Calu3 (cell line): ENCODE measurements around the gene NEO1. TPM values are rescaled to one million over a fixed set of nuclear protein-coding genes. Genes with fewer than 3 reads are reported as not detected.
A peak's percentile ranks its signal among the peaks of the same experiment; 100 is the strongest.

Experiments
- BruUV-seq: library from RNA; stranded (reverse); fragments of 400-500 nt; replicated peaks from 2 replicates; lab custom pipeline; 2021; lab: Mats Ljungman, UMichigan
- CTCF ChIA-PET: fragments of 300-600 bp; sonication (Branson Sonifier 250); formaldehyde crosslinking; loops from one replicate; lab custom pipeline; 2022; ENCODE audit warnings: antibody characterized with exemption; lab: Charles Lee
- DNase-seq: peaks from one replicate; pipeline ENCODE4 v3.0.0; 2022
- H3K27ac Mint-ChIP-seq: one replicate; pipeline ENCODE4 v1.8.0; 2022; ENCODE audit warnings: mixed read lengths; ENCODE audit not compliant: unreplicated experiment
- H3K27me3 Mint-ChIP-seq: one replicate; pipeline ENCODE4 v1.8.0; 2022; ENCODE audit warnings: mixed read lengths; ENCODE audit not compliant: unreplicated experiment
- H3K36me3 Mint-ChIP-seq: one replicate; pipeline ENCODE4 v1.8.0; 2022; ENCODE audit warnings: mild to moderate bottlenecking, moderate library complexity, mixed read lengths; ENCODE audit not compliant: insufficient read depth, unreplicated experiment
- H3K4me1 Mint-ChIP-seq: one replicate; pipeline ENCODE4 v1.8.0; 2022; ENCODE audit warnings: mild to moderate bottlenecking, low read depth, mixed read lengths; ENCODE audit not compliant: unreplicated experiment
- H3K4me3 Mint-ChIP-seq: one replicate; pipeline ENCODE4 v1.8.0; 2022; ENCODE audit warnings: mild to moderate bottlenecking, low read depth, moderate library complexity, mixed read lengths; ENCODE audit not compliant: unreplicated experiment
- H3K9me3 Mint-ChIP-seq: one replicate; pipeline ENCODE4 v1.8.0; 2022; ENCODE audit warnings: low read depth, mixed read lengths; ENCODE audit not compliant: unreplicated experiment
- CTCF ChIP-seq: fragments of 200-600 bp; IDR thresholded peaks from one replicate; pipeline ENCODE4 v1.8.0; 2022; ENCODE audit warnings: antibody characterized with exemption; ENCODE audit not compliant: unreplicated experiment
- intact Hi-C: fragments of 100-400 bp; cut with micrococcal nuclease; formaldehyde crosslinking; loops from one replicate; pipeline ENCODE4 v1.10.0; 2022; ENCODE audit not compliant: unreplicated experiment
- total RNA-seq: library from RNA; stranded (reverse); gene quantifications from 2 replicates; pipeline ENCODE4 v1.2.3, GENCODE V29; 2022

Gene NEO1
- total RNA-seq, 1 experiment from 2014 or later, result 20.4 TPM

- Mint-ChIP-seq H3K4me3 (no peak overlapping the region), H3K36me3 (peaks cover 19% of the 10 kb centered on the region), H3K4me1 (peaks cover 14% of the 10 kb centered on the region), H3K27me3 (peaks cover 42% of the 10 kb centered on the region), H3K27ac (no peak overlapping the region), H3K9me3 (no peaks in the 10 kb centered on the region)
- no peak for DNase-seq
- BruUV-seq, result no TSS peak
- intact Hi-C loops, result no loop called here
- no peak for TF ChIP-seq CTCF
- CTCF ChIA-PET, result interaction anchor here (0.6 kb wide), 1 partner anchor 696 kb away, joined by 4 read pairs; no protein-coding TSS in a partner anchor
Observed at GRCh38 chr15:73048624-73049295, 3.5 kb upstream of the NEO1 start.

- no peak for TF ChIP-seq CTCF
- no peak overlapping the region for H3K27ac Mint-ChIP-seq
- H3K9me3 Mint-ChIP-seq, result no peaks in the 10 kb centered on the region
- CTCF ChIA-PET, result interaction anchor here (0.6 kb wide), 1 partner anchor 697 kb away, joined by 4 read pairs; no protein-coding TSS in a partner anchor
- no peak overlapping the region for H3K4me3 Mint-ChIP-seq
- BruUV-seq, result no TSS peak
- H3K27me3 Mint-ChIP-seq, result peaks cover 42% of the 10 kb centered on the region
- DNase-seq, result no peak
- intact Hi-C loops, result no loop called here
- peaks cover 14% of the 10 kb centered on the region for H3K4me1 Mint-ChIP-seq
- peaks cover 19% of the 10 kb centered on the region for H3K36me3 Mint-ChIP-seq
Observed at GRCh38 chr15:73049564-73050215, 2.6 kb upstream of the NEO1 start.

- intact Hi-C loops, result no loop called here
- H3K4me1 Mint-ChIP-seq, result peaks cover 14% of the 10 kb centered on the region
- no peaks in the 10 kb centered on the region for H3K9me3 Mint-ChIP-seq
- CTCF ChIA-PET, result no interaction called here
- H3K4me3 Mint-ChIP-seq, result peak overlapping the region; percentile 87
- no peak for TF ChIP-seq CTCF
- BruUV-seq, result no TSS peak
- no peak overlapping the region for H3K27ac Mint-ChIP-seq
- H3K27me3 Mint-ChIP-seq, result peaks cover 42% of the 10 kb centered on the region
- no peak for DNase-seq
- peaks cover 19% of the 10 kb centered on the region for H3K36me3 Mint-ChIP-seq
Observed at GRCh38 chr15:73050561-73051295, 1.5 kb upstream of the NEO1 start.

GRCh38 chr15:73051391-73051806, 864 bp upstream of the NEO1 start:
- DNase-seq, result peak; percentile 28
- H3K27me3 Mint-ChIP-seq, result peaks cover 36% of the 10 kb centered on the region
- no peaks in the 10 kb centered on the region for H3K9me3 Mint-ChIP-seq
- no TSS peak for BruUV-seq
- peak overlapping the region; percentile 87 for H3K4me3 Mint-ChIP-seq
- no peak for TF ChIP-seq CTCF
- CTCF ChIA-PET, result interaction anchor here (0.7 kb wide), 1 partner anchor 50 kb away, joined by 11 read pairs; no protein-coding TSS in a partner anchor
- H3K36me3 Mint-ChIP-seq, result peaks cover 19% of the 10 kb centered on the region
- peaks cover 11% of the 10 kb centered on the region for H3K4me1 Mint-ChIP-seq
- intact Hi-C loops, result no loop called here
- H3K27ac Mint-ChIP-seq, result no peak overlapping the region
